ENCODE data around the gene LAMC3. TPM values are rescaled to one million over a fixed set of nuclear protein-coding genes. Genes with fewer than 3 reads are reported as not detected.
"Not testable (repeated sequence)": the region's sequence is repeated elsewhere in the genome, so short reads cannot be mapped to it uniquely, and the experiment has no call there.

LAMC3 gene
- total RNA-seq, 1 experiment from 2014 or later = not detected

DNA sequence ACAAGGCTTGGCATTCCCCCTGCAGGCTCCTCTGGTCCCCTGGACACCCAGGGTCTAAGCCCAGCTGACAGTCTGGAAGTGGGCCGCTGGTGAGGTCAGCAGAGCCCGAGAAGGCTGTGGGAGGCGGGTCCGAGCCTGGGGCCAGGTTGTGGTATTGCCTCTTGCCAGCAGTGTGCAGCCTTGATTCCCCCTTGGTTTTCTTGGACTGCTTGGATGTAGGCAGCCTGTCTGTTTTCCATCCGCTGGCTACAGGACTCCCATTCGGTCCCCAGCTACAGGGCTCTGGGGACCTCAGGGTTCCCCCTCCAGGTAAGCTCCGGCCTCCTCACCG lies 88.9 kb downstream of the LAMC3 start:
- no peaks in the 10 kb centered on the region for H3K79me2 ChIP-seq (ENCODE audit: low read length)
- H3K4me1 ChIP-seq (ENCODE audit: low read length) = no peaks in the 10 kb centered on the region
- no peak overlapping the region for H3K27ac ChIP-seq (ENCODE audit: low read length)
- no peaks in the 10 kb centered on the region for H3K36me3 ChIP-seq (ENCODE audit: insufficient read depth, low read length)
- no peaks in the 10 kb centered on the region for H3K27me3 ChIP-seq (ENCODE audit: low read length)
- no peak overlapping the region for H3K4me2 ChIP-seq (ENCODE audit: low read depth, low read length, poor library complexity, severe bottlenecking)
- DNase-seq = no peak
- no peak overlapping the region for H3K9ac ChIP-seq (ENCODE audit: low read length)
- no peak overlapping the region for H2AFZ ChIP-seq (ENCODE audit: low read length)
- no peaks in the 10 kb centered on the region for H3K9me2 ChIP-seq (replicated peaks; ENCODE audit: insufficient read depth, low read length)
- H4K20me1 ChIP-seq (ENCODE audit: insufficient read depth, low read depth, low read length) = no peaks in the 10 kb centered on the region
- H3K4me3 ChIP-seq (ENCODE audit: low read length) = no peak overlapping the region
- no peaks in the 10 kb centered on the region for H3K9me3 ChIP-seq (ENCODE audit: low read length)

DNA sequence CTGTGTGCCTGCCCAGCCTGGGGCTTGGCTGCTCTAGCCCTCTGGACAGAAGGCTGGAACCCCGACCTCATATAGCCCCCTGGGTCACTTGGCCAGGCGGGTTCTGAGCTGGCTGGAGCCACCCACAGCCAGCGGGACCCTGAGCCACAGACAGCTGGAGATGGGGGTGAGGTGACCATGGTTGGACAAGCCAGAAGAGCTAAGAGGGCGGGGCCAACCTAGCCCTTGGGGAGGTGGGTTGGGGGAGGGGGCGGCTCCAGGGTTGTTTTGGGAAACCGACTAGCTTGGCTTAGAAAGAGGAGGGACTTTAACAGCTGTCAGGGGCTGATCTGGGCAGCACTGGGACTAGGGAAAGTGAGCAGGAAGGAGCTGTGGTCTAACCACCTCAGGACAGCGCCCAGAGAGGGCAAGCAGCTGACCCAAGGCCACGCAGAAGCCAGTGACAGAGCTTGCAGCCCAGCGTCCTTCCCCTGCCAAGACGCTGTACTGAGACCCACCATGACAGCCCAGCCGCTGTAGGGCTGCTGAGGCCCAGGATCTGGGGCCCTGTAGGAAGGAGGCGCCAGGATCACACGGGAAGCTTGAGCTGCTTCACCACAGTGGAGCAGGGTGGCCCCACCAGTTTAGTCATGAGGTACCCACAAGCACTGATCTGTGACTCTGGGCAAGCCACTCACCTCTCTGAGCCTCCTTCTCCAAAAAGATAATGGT lies 89.6 kb downstream of the LAMC3 start:
- H3K27ac ChIP-seq (ENCODE audit: low read length) = no peak overlapping the region
- H3K9me2 ChIP-seq (replicated peaks; ENCODE audit: insufficient read depth, low read length) = no peaks in the 10 kb centered on the region
- H3K9ac ChIP-seq (ENCODE audit: low read length) = no peak overlapping the region
- H3K79me2 ChIP-seq (ENCODE audit: low read length) = no peaks in the 10 kb centered on the region
- H3K36me3 ChIP-seq (ENCODE audit: insufficient read depth, low read length) = no peaks in the 10 kb centered on the region
- H3K27me3 ChIP-seq (ENCODE audit: low read length) = no peaks in the 10 kb centered on the region
- no peak overlapping the region for H3K4me3 ChIP-seq (ENCODE audit: low read length)
- H3K4me1 ChIP-seq (ENCODE audit: low read length) = no peaks in the 10 kb centered on the region
- no peak overlapping the region for H3K4me2 ChIP-seq (ENCODE audit: low read depth, low read length, poor library complexity, severe bottlenecking)
- no peaks in the 10 kb centered on the region for H3K9me3 ChIP-seq (ENCODE audit: low read length)
- no peaks in the 10 kb centered on the region for H4K20me1 ChIP-seq (ENCODE audit: insufficient read depth, low read depth, low read length)
- no peak overlapping the region for H2AFZ ChIP-seq (ENCODE audit: low read length)
- no peak for DNase-seq

DNA sequence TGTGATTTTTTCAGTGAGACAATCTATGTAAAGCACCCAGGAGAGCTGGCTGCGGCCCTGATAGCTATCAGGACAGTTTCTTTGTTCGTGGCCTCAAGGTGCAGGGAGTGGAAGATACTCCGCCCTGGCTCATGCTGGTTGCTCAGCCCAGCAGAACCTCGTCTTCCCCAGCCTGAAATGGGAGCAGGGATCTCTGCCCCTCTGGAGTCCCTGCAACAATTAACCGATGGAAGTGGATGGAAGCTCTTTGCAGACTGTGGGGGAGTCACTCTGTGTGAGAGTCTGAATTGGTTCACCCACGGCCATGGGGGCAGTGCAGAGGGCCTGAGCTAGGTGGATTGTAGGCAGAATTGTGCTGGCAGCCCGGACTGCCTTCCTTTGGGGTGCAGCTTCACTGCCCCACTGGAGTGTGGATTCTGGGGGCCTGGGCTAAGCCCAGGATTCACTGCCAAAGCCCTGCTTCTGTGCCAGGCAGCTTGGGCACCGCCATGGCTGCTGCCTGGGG lies 90.2 kb downstream of the LAMC3 start:
- no peak overlapping the region for H3K4me2 ChIP-seq (ENCODE audit: low read depth, low read length, poor library complexity, severe bottlenecking)
- H3K27me3 ChIP-seq (ENCODE audit: low read length) = no peaks in the 10 kb centered on the region
- H4K20me1 ChIP-seq (ENCODE audit: insufficient read depth, low read depth, low read length) = no peaks in the 10 kb centered on the region
- H3K79me2 ChIP-seq (ENCODE audit: low read length) = no peaks in the 10 kb centered on the region
- no peak overlapping the region for H3K9ac ChIP-seq (ENCODE audit: low read length)
- no peaks in the 10 kb centered on the region for H3K36me3 ChIP-seq (ENCODE audit: insufficient read depth, low read length)
- H2AFZ ChIP-seq (ENCODE audit: low read length) = no peak overlapping the region
- no peaks in the 10 kb centered on the region for H3K4me1 ChIP-seq (ENCODE audit: low read length)
- no peaks in the 10 kb centered on the region for H3K9me2 ChIP-seq (replicated peaks; ENCODE audit: insufficient read depth, low read length)
- DNase-seq = no peak
- no peaks in the 10 kb centered on the region for H3K9me3 ChIP-seq (ENCODE audit: low read length)
- no peak overlapping the region for H3K27ac ChIP-seq (ENCODE audit: low read length)
- H3K4me3 ChIP-seq (ENCODE audit: low read length) = no peak overlapping the region

DNA sequence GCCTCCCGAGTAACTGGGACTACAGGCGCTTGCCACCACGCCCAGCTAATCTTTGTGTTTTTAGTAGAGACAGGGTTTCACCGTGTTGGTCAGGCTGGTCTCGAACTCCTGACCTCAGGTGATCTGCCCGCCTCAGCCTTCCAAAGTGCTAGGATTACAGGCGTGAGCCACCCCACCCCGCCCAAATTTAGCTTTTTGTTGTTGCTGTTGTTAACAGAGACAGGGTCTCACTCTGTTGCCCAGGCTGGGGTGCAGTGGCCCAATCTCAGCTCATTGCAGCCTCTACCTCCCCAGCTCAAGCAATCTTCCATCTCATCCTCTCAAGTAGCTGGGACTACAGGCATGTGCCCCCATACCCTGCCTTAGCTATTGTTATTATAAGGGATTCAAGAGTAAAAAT lies 90.9 kb downstream of the LAMC3 start:
- H3K79me2 ChIP-seq (ENCODE audit: low read length); H3K4me3 ChIP-seq (ENCODE audit: low read length); H3K36me3 ChIP-seq (ENCODE audit: insufficient read depth, low read length); H3K4me2 ChIP-seq (ENCODE audit: low read depth, low read length, poor library complexity, severe bottlenecking); H4K20me1 ChIP-seq (ENCODE audit: insufficient read depth, low read depth, low read length); H3K27me3 ChIP-seq (ENCODE audit: low read length); H3K9ac ChIP-seq (ENCODE audit: low read length); H3K9me3 ChIP-seq (ENCODE audit: low read length); H3K4me1 ChIP-seq (ENCODE audit: low read length); H2AFZ ChIP-seq (ENCODE audit: low read length); H3K9me2 ChIP-seq (replicated peaks; ENCODE audit: insufficient read depth, low read length); DNase-seq; H3K27ac ChIP-seq (ENCODE audit: low read length): not testable (repeated sequence)

GRCh38 chr9:131100445-131100844 lies 91.5 kb downstream of the LAMC3 start:
- H4K20me1 ChIP-seq (ENCODE audit: insufficient read depth, low read depth, low read length) = no peaks in the 10 kb centered on the region
- H3K79me2 ChIP-seq (ENCODE audit: low read length) = no peaks in the 10 kb centered on the region
- DNase-seq = no peak
- no peaks in the 10 kb centered on the region for H3K9me3 ChIP-seq (ENCODE audit: low read length)
- no peaks in the 10 kb centered on the region for H3K4me1 ChIP-seq (ENCODE audit: low read length)
- H3K27ac ChIP-seq (ENCODE audit: low read length) = no peak overlapping the region
- no peaks in the 10 kb centered on the region for H3K9me2 ChIP-seq (replicated peaks; ENCODE audit: insufficient read depth, low read length)
- H2AFZ ChIP-seq (ENCODE audit: low read length) = no peak overlapping the region
- H3K9ac ChIP-seq (ENCODE audit: low read length) = no peak overlapping the region
- no peaks in the 10 kb centered on the region for H3K36me3 ChIP-seq (ENCODE audit: insufficient read depth, low read length)
- H3K4me3 ChIP-seq (ENCODE audit: low read length) = no peak overlapping the region
- no peak overlapping the region for H3K4me2 ChIP-seq (ENCODE audit: low read depth, low read length, poor library complexity, severe bottlenecking)
- no peaks in the 10 kb centered on the region for H3K27me3 ChIP-seq (ENCODE audit: low read length)

GRCh38 chr9:131101207-131101964 lies 92.4 kb downstream of the LAMC3 start:
- H4K20me1 ChIP-seq (ENCODE audit: insufficient read depth, low read depth, low read length) = no peaks in the 10 kb centered on the region
- no peaks in the 10 kb centered on the region for H3K79me2 ChIP-seq (ENCODE audit: low read length)
- no peaks in the 10 kb centered on the region for H3K9me2 ChIP-seq (replicated peaks; ENCODE audit: insufficient read depth, low read length)
- no peak overlapping the region for H3K27ac ChIP-seq (ENCODE audit: low read length)
- no peaks in the 10 kb centered on the region for H3K36me3 ChIP-seq (ENCODE audit: insufficient read depth, low read length)
- H3K27me3 ChIP-seq (ENCODE audit: low read length) = no peaks in the 10 kb centered on the region
- H3K9ac ChIP-seq (ENCODE audit: low read length) = no peak overlapping the region
- H3K4me2 ChIP-seq (ENCODE audit: low read depth, low read length, poor library complexity, severe bottlenecking) = no peak overlapping the region
- no peak overlapping the region for H2AFZ ChIP-seq (ENCODE audit: low read length)
- DNase-seq = no peak
- no peaks in the 10 kb centered on the region for H3K4me1 ChIP-seq (ENCODE audit: low read length)
- no peak overlapping the region for H3K4me3 ChIP-seq (ENCODE audit: low read length)
- H3K9me3 ChIP-seq (ENCODE audit: low read length) = no peaks in the 10 kb centered on the region

DNA sequence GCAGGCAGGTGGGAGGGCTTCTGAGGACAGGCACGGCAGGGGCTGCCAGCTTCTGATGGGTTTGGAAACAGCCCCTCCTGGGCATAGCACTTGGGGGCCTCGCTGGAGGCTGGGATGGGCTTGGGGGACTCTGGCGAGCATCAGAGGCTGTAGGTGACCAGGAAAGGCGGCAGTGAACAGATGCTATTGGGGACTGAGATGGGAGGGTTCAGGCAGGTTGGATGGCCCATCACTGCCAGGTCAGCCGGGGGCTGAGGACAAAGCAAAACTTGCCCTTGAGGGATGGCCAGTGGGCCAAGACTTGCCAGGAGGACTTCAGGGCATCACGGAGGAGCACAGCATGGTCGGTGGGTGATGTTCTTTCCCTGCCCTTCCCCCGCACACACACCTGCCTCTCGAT lies 94.0 kb downstream of the LAMC3 start:
- Histone ChIP-seq H3K4me3 (ENCODE audit: low read length) (no peak overlapping the region), H3K4me2 (ENCODE audit: low read depth, low read length, poor library complexity, severe bottlenecking) (no peak overlapping the region), H3K9me3 (ENCODE audit: low read length) (no peaks in the 10 kb centered on the region), H4K20me1 (ENCODE audit: insufficient read depth, low read depth, low read length) (no peaks in the 10 kb centered on the region), H3K4me1 (ENCODE audit: low read length) (no peaks in the 10 kb centered on the region), H3K27me3 (ENCODE audit: low read length) (no peaks in the 10 kb centered on the region), H3K79me2 (ENCODE audit: low read length) (no peaks in the 10 kb centered on the region), H3K9ac (ENCODE audit: low read length) (no peak overlapping the region), H3K27ac (ENCODE audit: low read length) (no peak overlapping the region), H2AFZ (ENCODE audit: low read length) (no peak overlapping the region), H3K36me3 (ENCODE audit: insufficient read depth, low read length) (no peaks in the 10 kb centered on the region), H3K9me2 (replicated peaks; ENCODE audit: insufficient read depth, low read length) (no peaks in the 10 kb centered on the region)
- DNase-seq = no peak

DNA sequence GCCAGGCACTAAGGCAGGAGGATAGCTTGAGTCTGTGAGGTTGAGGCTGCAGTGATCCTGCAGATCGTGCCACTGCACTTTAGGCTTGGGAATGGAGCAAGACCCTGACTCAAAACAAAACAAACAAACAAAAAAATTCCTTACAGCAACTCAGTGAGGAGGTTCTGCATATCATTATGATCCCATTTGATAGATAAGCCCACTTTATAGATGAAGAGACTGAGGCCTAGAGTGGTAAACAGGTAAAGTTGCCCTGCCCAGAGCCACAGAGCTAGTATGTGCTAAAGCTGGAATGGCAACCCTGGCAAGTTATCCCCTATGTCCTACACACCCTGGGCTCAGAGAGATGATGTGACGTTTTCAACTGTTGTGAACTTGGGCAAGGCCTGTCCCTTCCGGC lies 94.6 kb downstream of the LAMC3 start:
- no peak for DNase-seq
- Histone ChIP-seq H3K9me2 (replicated peaks; ENCODE audit: insufficient read depth, low read length) (no peaks in the 10 kb centered on the region), H4K20me1 (ENCODE audit: insufficient read depth, low read depth, low read length) (no peaks in the 10 kb centered on the region), H3K9me3 (ENCODE audit: low read length) (no peaks in the 10 kb centered on the region), H3K4me2 (ENCODE audit: low read depth, low read length, poor library complexity, severe bottlenecking) (no peak overlapping the region), H3K27me3 (ENCODE audit: low read length) (no peaks in the 10 kb centered on the region), H3K4me3 (ENCODE audit: low read length) (no peak overlapping the region), H3K9ac (ENCODE audit: low read length) (no peak overlapping the region), H3K4me1 (ENCODE audit: low read length) (no peaks in the 10 kb centered on the region), H3K79me2 (ENCODE audit: low read length) (no peaks in the 10 kb centered on the region), H2AFZ (ENCODE audit: low read length) (no peak overlapping the region), H3K27ac (ENCODE audit: low read length) (no peak overlapping the region), H3K36me3 (ENCODE audit: insufficient read depth, low read length) (no peaks in the 10 kb centered on the region)

Measured in Karpas-422 (cell line).